ENCODE results near the gene RMC1. TPM values are rescaled to one million over a fixed set of nuclear protein-coding genes. Genes with fewer than 3 reads are reported as not detected.
A peak's percentile ranks its signal among the peaks of the same experiment; 100 is the strongest.
"Not testable (repeated sequence)": the region's sequence is repeated elsewhere in the genome, so short reads cannot be mapped to it uniquely, and the experiment has no call there.

Gene RMC1
- total RNA-seq, 8 experiments from 2014 or later = 13.7 to 48.2 (median 23.4) TPM

- WGBS, 10 experiments = 17 to 100% (median 82%) methylated on average over 1 to 8 of the region's 8 CpGs; no CpG with 5 or more reads in 1 of the 10 experiments
- peak in 1 of 8 experiments; percentile 12 for ATAC-seq (replicated peaks in 6 of 8)
- Histone ChIP-seq H3K4me1 (replicated peaks in 1 of 2) (no peaks in the 10 kb centered on the region), H3K27ac (no peak overlapping the region), H3K4me3 (no peak overlapping the region)
- in situ Hi-C loops (cut with MboI; ENCODE audit: low pct_unique_long_range_greater_than_20kb in 2 of 9, low sequenced_read_pairs in 9 of 9, unreplicated experiment in 9 of 9) = no loop called here
These were observed 18.6 kb upstream of the RMC1 start for GRCh38 chr18:23484561-23485182.

- in situ Hi-C loops (cut with MboI; ENCODE audit: low pct_unique_long_range_greater_than_20kb in 2 of 9, low sequenced_read_pairs in 9 of 9, unreplicated experiment in 9 of 9) = no loop called here
- Histone ChIP-seq H3K4me1 (replicated peaks in 1 of 2) (no peaks in the 10 kb centered on the region), H3K4me3 (no peak overlapping the region), H3K27ac (no peak overlapping the region)
- ATAC-seq (replicated peaks in 6 of 8) = no peak
- 67 to 100% (median 90%) methylated on average over 1 to 6 of the region's 7 CpGs for WGBS, 10 experiments
These were observed 17.9 kb upstream of the RMC1 start for GRCh38 chr18:23485386-23485785.

- H3K4me3 ChIP-seq = no peak overlapping the region
- WGBS, 10 experiments = 42 to 88% (median 77%) methylated on average over 3 to 13 of the region's 14 CpGs; no CpG with 5 or more reads in 1 of the 10 experiments
- in situ Hi-C loops (cut with MboI; ENCODE audit: low pct_unique_long_range_greater_than_20kb in 2 of 9, low sequenced_read_pairs in 9 of 9, unreplicated experiment in 9 of 9) = no loop called here
- H3K4me1 ChIP-seq (replicated peaks in 1 of 2) = no peaks in the 10 kb centered on the region
- no peak for ATAC-seq (replicated peaks in 6 of 8)
- H3K27ac ChIP-seq = no peak overlapping the region
These were observed 15.4 kb upstream of the RMC1 start for GRCh38 chr18:23487738-23488570.

GRCh38 chr18:23489586-23489985 lies 13.7 kb upstream of the RMC1 start:
- in situ Hi-C loops (cut with MboI; ENCODE audit: low pct_unique_long_range_greater_than_20kb in 2 of 9, low sequenced_read_pairs in 9 of 9, unreplicated experiment in 9 of 9); H3K4me1 ChIP-seq (replicated peaks in 1 of 2); H3K27ac ChIP-seq; H3K4me3 ChIP-seq: not testable (repeated sequence)
- WGBS, 10 experiments = 10 to 97% (median 79%) methylated on average over 2 to 5 of the region's 5 CpGs; no CpG with 5 or more reads in 6 of the 10 experiments
- ATAC-seq (replicated peaks in 6 of 8) = peak in 1 of 8 experiments; percentile 53

GRCh38 chr18:23493654-23494053 lies 9.7 kb upstream of the RMC1 start:
- WGBS, 10 experiments = 67 to 100% methylated on average over 1 of the region's 1 CpG; no CpG with 5 or more reads in 8 of the 10 experiments
- in situ Hi-C loops (cut with MboI; ENCODE audit: low pct_unique_long_range_greater_than_20kb in 2 of 9, low sequenced_read_pairs in 9 of 9, unreplicated experiment in 9 of 9) = no loop called here
- no peak overlapping the region for H3K4me3 ChIP-seq
- no peak overlapping the region for H3K27ac ChIP-seq
- H3K4me1 ChIP-seq (replicated peaks in 1 of 2) = peaks cover 0 to 6% of the 10 kb centered on the region in 2 donors
- no peak for ATAC-seq (replicated peaks in 6 of 8)

- Histone ChIP-seq H3K4me1 (replicated peaks in 1 of 2) (peaks cover 0 to 6% of the 10 kb centered on the region in 2 donors), H3K27ac (no peak overlapping the region), H3K4me3 (no peak overlapping the region)
- in situ Hi-C loops (cut with MboI; ENCODE audit: low pct_unique_long_range_greater_than_20kb in 2 of 9, low sequenced_read_pairs in 9 of 9, unreplicated experiment in 9 of 9) = no loop called here
- 20 to 40% methylated on average over 1 of the region's 1 CpG; no CpG with 5 or more reads in 8 of the 10 experiments for WGBS, 10 experiments
- no peak for ATAC-seq (replicated peaks in 6 of 8)
These were observed 8.3 kb upstream of the RMC1 start for GRCh38 chr18:23494992-23495391.

- H3K4me1 ChIP-seq (replicated peaks in 1 of 2) = peaks cover 0 to 6% of the 10 kb centered on the region in 2 donors
- no peak for ATAC-seq (replicated peaks in 6 of 8)
- in situ Hi-C loops (cut with MboI; ENCODE audit: low pct_unique_long_range_greater_than_20kb in 2 of 9, low sequenced_read_pairs in 9 of 9, unreplicated experiment in 9 of 9) = no loop called here
These were observed 7.4 kb upstream of the RMC1 start for GRCh38 chr18:23495723-23496440.

GRCh38 chr18:23498117-23498516 lies 5.2 kb upstream of the RMC1 start:
- Histone ChIP-seq H3K4me1 (replicated peaks in 1 of 2) (peaks cover 3 to 6% of the 10 kb centered on the region in 2 donors), H3K27ac (no peak overlapping the region), H3K4me3 (no peak overlapping the region)
- 78 to 100% (median 100%) methylated on average over 1 to 2 of the region's 2 CpGs for WGBS, 10 experiments
- no peak for ATAC-seq (replicated peaks in 6 of 8)
- in situ Hi-C loops (cut with MboI; ENCODE audit: low pct_unique_long_range_greater_than_20kb in 2 of 9, low sequenced_read_pairs in 9 of 9, unreplicated experiment in 9 of 9) = no loop called here

More at GRCh38 chr18:23495723-23496440, 7.4 kb upstream of the RMC1 start:
- WGBS, 10 experiments = 53 to 100% (median 86%) methylated on average over 1 to 9 of the region's 12 CpGs
- Histone ChIP-seq H3K4me3 (no peak overlapping the region), H3K27ac (no peak overlapping the region)

- ATAC-seq (replicated peaks in 6 of 8) = peak in 3 of 8 experiments; percentile 27 to 39 (median 33)
- Histone ChIP-seq H3K4me3 (no peak overlapping the region), H3K4me1 (replicated peaks in 1 of 2) (peaks cover 3 to 6% of the 10 kb centered on the region in 2 donors), H3K27ac (no peak overlapping the region)
- WGBS, 10 experiments = 0 to 100% (median 27%) methylated on average over 1 to 5 of the region's 5 CpGs; no CpG with 5 or more reads in 3 of the 10 experiments
- in situ Hi-C loops (cut with MboI; ENCODE audit: low pct_unique_long_range_greater_than_20kb in 2 of 9, low sequenced_read_pairs in 9 of 9, unreplicated experiment in 9 of 9) = no loop called here
These were observed 4.4 kb upstream of the RMC1 start for GRCh38 chr18:23498877-23499276.

GRCh38 chr18:23499291-23499781 lies 4.0 kb upstream of the RMC1 start:
- ATAC-seq (replicated peaks in 6 of 8) = no peak
- peaks cover 6% of the 10 kb centered on the region in 2 donors for H3K4me1 ChIP-seq (replicated peaks in 1 of 2)
- H3K27ac ChIP-seq = no peak overlapping the region
- H3K4me3 ChIP-seq = no peak overlapping the region
- WGBS, 10 experiments = 17 to 100% (median 67%) methylated on average over 1 to 11 of the region's 11 CpGs; no CpG with 5 or more reads in 1 of the 10 experiments
- in situ Hi-C loops (cut with MboI; ENCODE audit: low pct_unique_long_range_greater_than_20kb in 2 of 9, low sequenced_read_pairs in 9 of 9, unreplicated experiment in 9 of 9) = no loop called here

GRCh38 chr18:23501626-23502025 lies 1.7 kb upstream of the RMC1 start:
- no peak overlapping the region for H3K4me3 ChIP-seq
- H3K4me1 ChIP-seq (replicated peaks in 1 of 2) = peaks cover 0 to 10% of the 10 kb centered on the region in 2 donors
- H3K27ac ChIP-seq = no peak overlapping the region
- in situ Hi-C loops (cut with MboI; ENCODE audit: low pct_unique_long_range_greater_than_20kb in 2 of 9, low sequenced_read_pairs in 9 of 9, unreplicated experiment in 9 of 9) = loop anchor here in 2 of 9 experiments (25.0 kb wide), 2 partner anchors 186 to 611 kb away; partner anchors contain the start of gene LAMA3 (in 1 of the 2)
- 76 to 100% (median 84%) methylated on average over 1 to 6 of the region's 6 CpGs for WGBS, 10 experiments
- no peak for ATAC-seq (replicated peaks in 6 of 8)

GRCh38 chr18:23502516-23503037 lies 734 bp upstream of the RMC1 start:
- peak overlapping the region; percentile 61 to 88 (median 86) for H3K4me3 ChIP-seq
- H3K27ac ChIP-seq = peak overlapping the region; percentile 67 to 69
- no peak for ATAC-seq (replicated peaks in 6 of 8)
- 0 to 50% (median 7%) methylated on average over 1 to 6 of the region's 6 CpGs; no CpG with 5 or more reads in 1 of the 10 experiments for WGBS, 10 experiments
- H3K4me1 ChIP-seq (replicated peaks in 1 of 2) = peaks cover 0 to 10% of the 10 kb centered on the region in 2 donors
- in situ Hi-C loops (cut with MboI; ENCODE audit: low pct_unique_long_range_greater_than_20kb in 2 of 9, low sequenced_read_pairs in 9 of 9, unreplicated experiment in 9 of 9) = loop anchor here in 2 of 9 experiments (25.0 kb wide), 2 partner anchors 185 to 610 kb away; partner anchors contain the start of gene LAMA3 (in 1 of the 2)

Data from motor neuron (in vitro differentiated cells).